Left colon (tissue), 2 donors: Measurements from ENCODE around the gene RERG. TPM values are rescaled to one million over a fixed set of nuclear protein-coding genes. Genes with fewer than 3 reads are reported as not detected.

ENCODE experiments used
- ATAC-seq: fragments of 200-7000 bp; cut with Tn5 transposase; one replicate; pipeline ENCODE4 v1.9.1; 2020; ENCODE audit warnings: mild to moderate bottlenecking, moderate library complexity
- DNase-seq, 2 donors: peaks; one replicate each; pipeline ENCODE4 v3.0.0-alpha.2; 2020
- intact Hi-C, 2 donors: fragments of 100-400 bp; cut with DNase I in 1 of 2; cut with micrococcal nuclease in 1 of 2; formaldehyde crosslinking; loops; one replicate each; pipeline versions ENCODE4 v1.11.2 to v1.14.0; 2022; cut with DNase I, micrococcal nuclease
- total RNA-seq, 2 donors: library from RNA; stranded (reverse); fragmentation: NEBNext Ultra II Directional; extraction: Animal tissue kit (Norgen Biotek cat#: 25700); gene quantifications; one replicate each; pipeline ENCODE4 v1.2.1, GENCODE V29; 2021
- donor health status: DM: no; HTN: no; CAD: no.
- donor health status: DM: yes; HTN: yes; CAD: no.

Gene RERG
- total RNA-seq, 2 donors from 2014 or later, result 0.85 to 4.1 TPM

DNA sequence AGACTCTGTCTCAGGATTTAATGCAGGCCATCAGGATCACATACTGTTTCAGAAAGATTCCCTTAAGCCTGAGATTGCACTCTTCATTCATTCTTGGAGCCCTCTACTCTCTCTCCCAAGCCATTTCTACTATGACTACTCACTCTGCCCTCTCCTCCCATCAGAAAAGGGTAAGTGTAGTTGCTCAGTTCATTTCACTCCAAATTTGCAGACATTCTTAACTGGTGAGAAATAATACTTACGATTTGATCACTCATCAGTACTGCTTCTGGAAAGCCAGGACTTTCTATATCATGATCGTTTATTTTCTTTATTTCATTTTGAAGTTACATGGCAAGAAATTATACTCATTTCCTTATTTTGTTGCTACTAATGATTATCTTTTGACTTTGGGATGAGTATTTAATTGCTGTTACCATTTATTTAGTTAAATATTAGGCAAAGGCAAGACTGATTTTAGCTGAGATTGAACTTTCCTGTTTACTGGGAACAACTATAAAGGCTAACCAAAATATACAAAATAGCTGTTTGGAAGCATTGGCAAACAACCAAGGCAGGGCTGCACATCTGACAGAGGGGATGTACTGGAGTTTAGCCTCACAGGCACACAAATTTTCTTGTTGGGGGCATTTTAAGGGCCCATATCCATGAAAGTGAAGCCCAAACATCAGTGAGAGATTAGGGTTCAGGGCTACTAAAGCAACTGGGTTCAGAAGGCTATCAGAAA lies 4.1 kb upstream of the RERG start:
- DNase-seq (no peak), ATAC-seq (no peak)
- intact Hi-C loops, result loop anchor here in 1 of 2 donors (5.0 kb wide), 1 partner anchor 42 kb away; no protein-coding TSS in a partner anchor

DNA sequence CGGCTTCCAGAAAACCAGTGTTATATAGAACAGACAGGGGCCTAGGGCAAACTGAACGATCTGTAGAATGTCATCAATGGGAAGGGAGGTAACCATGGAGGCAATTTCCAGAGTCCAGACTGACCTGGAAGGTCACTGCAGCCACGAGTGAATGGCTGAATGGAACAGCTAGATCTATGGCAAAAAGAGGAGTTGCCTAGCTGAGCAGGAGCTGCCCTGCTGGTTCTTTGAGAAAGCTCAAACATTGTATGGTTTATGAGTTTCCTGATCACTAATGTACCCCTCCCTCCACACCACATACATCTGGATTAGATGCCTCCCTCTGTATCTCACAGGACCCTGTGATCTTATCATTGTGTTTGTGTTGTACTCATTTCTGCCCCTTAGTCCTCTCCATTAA lies 1.0 kb upstream of the RERG start:
- no peak for ATAC-seq
- DNase-seq, result no peak
- intact Hi-C loops, result loop anchor here in 1 of 2 donors (5.0 kb wide), 1 partner anchor 70 kb away; no protein-coding TSS in a partner anchor

DNA sequence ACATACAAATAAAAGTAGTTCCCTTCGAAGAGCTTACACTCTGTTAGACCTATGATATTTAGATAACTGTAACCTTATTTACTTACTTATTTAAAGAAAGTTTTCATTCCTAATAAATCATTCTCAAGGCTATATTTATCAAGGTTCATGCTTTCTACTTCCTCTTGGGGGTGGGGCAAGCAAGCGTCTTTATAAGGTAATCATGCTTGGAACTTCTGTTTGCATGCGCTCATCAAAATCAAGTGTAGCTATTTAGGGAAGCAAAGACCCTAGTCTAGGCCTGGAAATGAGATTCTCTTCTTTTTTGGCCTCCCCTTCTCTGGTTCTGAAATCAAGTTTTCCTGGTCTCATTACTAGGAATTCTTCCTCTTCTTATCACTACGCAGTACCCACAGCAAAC lies 766 bp downstream of the RERG start:
- ATAC-seq (no peak), DNase-seq (no peak)
- intact Hi-C loops, result loop anchor here in 1 of 2 donors (5.0 kb wide), 1 partner anchor 68 kb away; no protein-coding TSS in a partner anchor

DNA sequence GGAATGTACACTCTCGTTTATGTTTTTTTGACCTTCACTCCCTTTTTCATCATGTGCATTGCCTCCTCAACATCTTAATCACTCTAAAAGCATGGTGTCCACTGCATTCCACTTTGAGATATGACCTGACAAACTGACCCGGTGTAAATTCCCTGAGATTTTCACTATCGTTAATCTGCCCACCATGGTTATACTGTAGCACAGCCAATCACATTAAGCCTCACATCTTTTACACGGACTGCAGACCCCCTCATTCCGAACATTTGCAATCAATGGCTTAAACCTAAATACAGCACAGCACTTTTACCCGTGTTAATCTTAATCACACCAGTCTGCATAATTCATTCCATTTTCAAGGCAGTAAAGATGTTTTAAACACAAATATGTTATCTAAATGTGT lies 2.4 kb downstream of the RERG start:
- intact Hi-C loops, result loop anchor here in 1 of 2 donors (5.0 kb wide), 1 partner anchor 216 kb away; no protein-coding TSS in a partner anchor
- no peak for DNase-seq
- no peak for ATAC-seq

- no peak for ATAC-seq
- intact Hi-C loops, result loop anchor here in 1 of 2 donors (5.0 kb wide), 1 partner anchor 214 kb away; no protein-coding TSS in a partner anchor
- no peak for DNase-seq
Observed at GRCh38 chr12:15216036-15216889, 5.0 kb downstream of the RERG start.

GRCh38 chr12:15214851-15215601 lies 6.2 kb downstream of the RERG start:
- no peak for ATAC-seq
- intact Hi-C loops, result loop anchor here in 1 of 2 donors (5.0 kb wide), 1 partner anchor 213 kb away; no protein-coding TSS in a partner anchor
- DNase-seq, result no peak

DNA sequence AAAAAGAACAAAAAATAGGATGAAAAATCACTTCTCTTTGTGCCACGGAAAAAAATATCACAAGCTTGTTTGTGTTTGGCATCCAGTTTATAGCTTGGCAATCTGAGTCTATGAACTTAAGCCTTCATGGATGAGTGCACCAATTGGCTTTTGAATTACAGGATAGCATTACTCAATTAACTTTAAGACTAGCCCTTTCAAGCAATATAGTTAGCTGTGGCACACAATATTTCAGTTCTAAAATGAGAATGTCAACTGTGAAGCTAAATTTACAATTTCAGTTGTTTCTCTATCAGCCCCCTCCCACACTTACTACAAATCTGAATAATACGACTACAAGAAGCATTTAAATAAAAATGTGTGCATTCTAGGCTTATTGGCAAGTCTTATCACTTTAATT lies 8.3 kb downstream of the RERG start:
- intact Hi-C loops, result no loop called here
- DNase-seq, result no peak
- no peak for ATAC-seq

- intact Hi-C loops, result no loop called here
- ATAC-seq, result no peak
- DNase-seq, result no peak
Observed at GRCh38 chr12:15209782-15210181, 11.4 kb downstream of the RERG start.

GRCh38 chr12:15208871-15209656 lies 12.2 kb downstream of the RERG start:
- DNase-seq (no peak), ATAC-seq (no peak)
- intact Hi-C loops, result no loop called here

- DNase-seq (no peak), ATAC-seq (no peak)
- intact Hi-C loops, result no loop called here
Observed at GRCh38 chr12:15208140-15208539, 13.1 kb downstream of the RERG start.

DNA sequence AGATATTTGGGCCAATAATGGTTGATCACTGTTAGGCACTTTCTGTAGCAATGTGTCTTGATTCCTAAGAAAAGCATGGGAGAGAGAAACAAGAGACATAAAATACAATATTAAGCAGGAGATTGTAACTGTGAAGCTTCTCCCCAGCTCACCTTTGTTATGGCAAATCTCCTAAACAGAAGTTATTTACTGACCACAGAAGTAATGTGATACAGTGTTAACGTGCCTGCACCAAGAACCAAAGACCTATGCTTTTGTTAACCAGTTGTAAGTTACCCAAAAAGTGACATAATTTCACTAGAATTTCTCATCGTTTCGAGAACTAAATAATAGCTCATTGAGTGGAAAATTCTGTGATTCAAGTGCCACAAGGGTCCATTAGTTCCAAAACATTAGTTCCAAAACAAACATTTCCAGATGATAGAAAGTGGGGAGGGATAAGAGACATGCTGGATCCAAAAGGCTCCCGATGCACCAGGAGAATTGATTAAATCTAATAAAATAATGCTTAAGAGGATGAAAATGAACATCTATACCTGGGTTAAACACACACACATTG lies 14.3 kb downstream of the RERG start:
- DNase-seq (no peak), ATAC-seq (no peak)
- intact Hi-C loops, result no loop called here

GRCh38 chr12:15206338-15206737 lies 14.9 kb downstream of the RERG start:
- DNase-seq (no peak), ATAC-seq (no peak)
- intact Hi-C loops, result no loop called here

GRCh38 chr12:15205341-15206010 lies 15.7 kb downstream of the RERG start:
- DNase-seq, result no peak
- intact Hi-C loops, result no loop called here
- no peak for ATAC-seq

- no peak for ATAC-seq
- no peak for DNase-seq
- intact Hi-C loops, result no loop called here
Observed at GRCh38 chr12:15201456-15201855, 19.8 kb downstream of the RERG start.

GRCh38 chr12:15201056-15201455 lies 20.2 kb downstream of the RERG start:
- ATAC-seq (no peak), DNase-seq (no peak)
- intact Hi-C loops, result no loop called here

GRCh38 chr12:15200641-15201040 lies 20.6 kb downstream of the RERG start:
- ATAC-seq (no peak), DNase-seq (no peak)
- intact Hi-C loops, result no loop called here

DNA sequence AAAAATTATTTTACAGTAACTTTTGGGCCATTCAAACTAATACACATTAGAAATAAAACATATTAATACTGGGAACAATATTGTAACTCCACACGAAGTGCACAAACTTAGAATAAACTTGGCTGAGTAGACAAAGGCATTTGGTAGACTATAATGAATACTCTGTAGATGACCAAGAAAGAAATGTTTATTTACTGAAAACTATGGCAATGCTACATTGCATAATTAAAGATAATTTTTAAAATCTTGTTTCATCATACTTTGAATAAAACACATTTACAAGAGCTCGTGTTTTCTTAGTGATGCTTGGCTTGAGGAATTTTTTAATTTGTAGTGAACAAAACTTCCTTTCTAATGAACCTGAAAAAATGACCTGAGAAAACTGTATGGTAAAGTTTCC lies 21.3 kb downstream of the RERG start:
- ATAC-seq, result no peak
- intact Hi-C loops, result no loop called here

More for the DNA sequence above, 21.3 kb downstream of the RERG start:
- no peak for DNase-seq
